ENCODE data around the gene ASCC3.

ASCC3 gene

DNA sequence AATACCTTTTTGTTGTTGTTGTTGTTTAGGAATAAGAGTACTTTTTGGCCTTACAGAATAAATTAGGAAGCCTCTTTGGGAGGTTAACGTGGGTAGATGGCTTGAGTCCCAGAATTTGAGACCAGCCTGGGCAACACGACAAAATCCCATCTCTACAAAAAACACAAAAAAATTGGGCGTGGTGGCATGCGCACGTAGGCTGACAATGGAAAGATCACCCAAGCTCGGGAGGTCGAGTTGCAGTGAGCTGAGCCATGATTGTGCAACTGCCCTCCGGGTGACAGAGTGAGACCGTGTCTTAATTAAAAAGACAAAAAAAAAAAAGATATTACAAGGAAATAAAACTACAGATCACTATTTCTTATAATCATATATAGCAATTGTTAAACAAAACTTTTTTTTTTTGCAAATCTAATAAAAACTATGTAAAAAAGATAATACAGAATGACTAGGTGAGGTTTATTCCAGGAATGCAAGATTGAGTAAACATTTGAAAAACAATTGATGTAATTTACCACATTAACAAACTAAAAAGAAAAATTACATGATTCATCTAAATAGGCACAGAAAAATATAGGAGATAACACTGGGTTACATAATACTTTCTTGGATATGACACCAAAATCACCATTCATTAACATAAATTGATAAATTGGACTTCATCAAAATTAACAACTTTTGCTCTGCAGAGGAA, 43.6 kb upstream of the ASCC3 start:
- H3K9me3 ChIP-seq (ENCODE audit: low read length) = no peaks in the 10 kb centered on the region
- no peak overlapping the region for H3K4me2 ChIP-seq (ENCODE audit: low read length)
- no peaks in the 10 kb centered on the region for H4K20me1 ChIP-seq (ENCODE audit: insufficient read depth, low read length)
- H2AFZ ChIP-seq (ENCODE audit: low read length) = no peak overlapping the region
- no peak overlapping the region for H3K9ac ChIP-seq (ENCODE audit: low read length)
- no peak overlapping the region for H3K27ac ChIP-seq (ENCODE audit: low read depth, low read length, poor library complexity, severe bottlenecking)
- no peaks in the 10 kb centered on the region for H3F3A ChIP-seq (ENCODE audit: insufficient read depth, low read length)
- no peak overlapping the region for H3K4me3 ChIP-seq (ENCODE audit: low read depth, low read length, poor library complexity, severe bottlenecking)
- H3K79me2 ChIP-seq (ENCODE audit: insufficient read depth, low read length) = no peaks in the 10 kb centered on the region
- TF ChIP-seq, protein P1, sequence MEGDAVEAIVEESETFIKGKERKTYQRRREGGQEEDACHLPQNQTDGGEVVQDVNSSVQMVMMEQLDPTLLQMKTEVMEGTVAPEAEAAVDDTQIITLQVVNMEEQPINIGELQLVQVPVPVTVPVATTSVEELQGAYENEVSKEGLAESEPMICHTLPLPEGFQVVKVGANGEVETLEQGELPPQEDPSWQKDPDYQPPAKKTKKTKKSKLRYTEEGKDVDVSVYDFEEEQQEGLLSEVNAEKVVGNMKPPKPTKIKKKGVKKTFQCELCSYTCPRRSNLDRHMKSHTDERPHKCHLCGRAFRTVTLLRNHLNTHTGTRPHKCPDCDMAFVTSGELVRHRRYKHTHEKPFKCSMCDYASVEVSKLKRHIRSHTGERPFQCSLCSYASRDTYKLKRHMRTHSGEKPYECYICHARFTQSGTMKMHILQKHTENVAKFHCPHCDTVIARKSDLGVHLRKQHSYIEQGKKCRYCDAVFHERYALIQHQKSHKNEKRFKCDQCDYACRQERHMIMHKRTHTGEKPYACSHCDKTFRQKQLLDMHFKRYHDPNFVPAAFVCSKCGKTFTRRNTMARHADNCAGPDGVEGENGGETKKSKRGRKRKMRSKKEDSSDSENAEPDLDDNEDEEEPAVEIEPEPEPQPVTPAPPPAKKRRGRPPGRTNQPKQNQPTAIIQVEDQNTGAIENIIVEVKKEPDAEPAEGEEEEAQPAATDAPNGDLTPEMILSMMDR (IDR thresholded peaks at IDR 0.05; ENCODE audit: low read length) = no peak
- no peak for TF ChIP-seq EZH2 (IDR thresholded peaks at IDR 0.05; ENCODE audit: borderline replicate concordance, low read length)
- H3K27me3 ChIP-seq (ENCODE audit: insufficient read depth, low read length) = no peaks in the 10 kb centered on the region
- H3K36me3 ChIP-seq (ENCODE audit: insufficient read depth, low read length) = no peaks in the 10 kb centered on the region
- no peaks in the 10 kb centered on the region for H3K9me2 ChIP-seq (ENCODE audit: low read depth, low read length)
- no peaks in the 10 kb centered on the region for H3K4me1 ChIP-seq (ENCODE audit: insufficient read depth, low read length, severe bottlenecking)

DNA sequence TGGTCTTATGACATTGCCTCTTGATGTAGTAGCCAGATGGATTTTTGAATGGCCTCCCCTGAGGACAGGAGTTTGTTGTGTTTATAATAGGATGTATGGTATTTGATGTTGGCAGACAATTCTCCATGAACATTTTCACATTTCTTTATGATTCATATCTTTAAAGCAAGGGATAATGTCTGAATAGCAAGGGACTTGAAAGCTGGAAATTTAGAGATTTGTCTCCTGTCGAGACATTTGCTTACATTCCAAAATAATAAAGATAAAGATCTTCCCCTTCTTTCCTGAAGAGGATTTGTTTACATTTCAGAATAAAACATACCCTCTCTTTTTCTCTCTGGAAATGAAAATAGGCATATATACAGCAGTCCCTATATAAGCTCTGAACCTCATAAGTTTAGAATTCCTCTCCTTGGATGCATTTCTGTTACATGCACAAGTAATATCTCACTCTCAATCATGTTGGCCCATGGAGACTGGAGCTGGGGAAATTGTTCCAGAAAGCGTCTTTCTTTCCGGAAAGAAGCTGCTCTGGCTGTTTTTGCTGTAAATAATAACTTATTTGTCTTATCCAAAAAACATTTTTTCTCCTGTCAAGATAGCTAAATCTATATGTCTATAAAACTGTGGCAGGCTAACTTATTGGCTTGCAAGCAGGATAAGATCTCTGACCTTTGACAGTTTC, 42.5 kb upstream of the ASCC3 start:
- H4K20me1 ChIP-seq (ENCODE audit: insufficient read depth, low read length) = no peaks in the 10 kb centered on the region
- TF ChIP-seq, protein P1 (IDR thresholded peaks at IDR 0.05; ENCODE audit: low read length) = no peak
- no peak for TF ChIP-seq EZH2 (IDR thresholded peaks at IDR 0.05; ENCODE audit: borderline replicate concordance, low read length)
- H3K9ac ChIP-seq (ENCODE audit: low read length) = no peak overlapping the region
- no peaks in the 10 kb centered on the region for H3K36me3 ChIP-seq (ENCODE audit: insufficient read depth, low read length)
- H3K27ac ChIP-seq (ENCODE audit: low read depth, low read length, poor library complexity, severe bottlenecking) = no peak overlapping the region
- no peaks in the 10 kb centered on the region for H3F3A ChIP-seq (ENCODE audit: insufficient read depth, low read length)
- no peaks in the 10 kb centered on the region for H3K27me3 ChIP-seq (ENCODE audit: insufficient read depth, low read length)
- H2AFZ ChIP-seq (ENCODE audit: low read length) = no peak overlapping the region
- H3K4me1 ChIP-seq (ENCODE audit: insufficient read depth, low read length, severe bottlenecking) = no peaks in the 10 kb centered on the region
- H3K4me2 ChIP-seq (ENCODE audit: low read length) = no peak overlapping the region
- no peaks in the 10 kb centered on the region for H3K79me2 ChIP-seq (ENCODE audit: insufficient read depth, low read length)
- H3K9me3 ChIP-seq (ENCODE audit: low read length) = no peaks in the 10 kb centered on the region
- H3K9me2 ChIP-seq (ENCODE audit: low read depth, low read length) = no peaks in the 10 kb centered on the region
- no peak overlapping the region for H3K4me3 ChIP-seq (ENCODE audit: low read depth, low read length, poor library complexity, severe bottlenecking)

DNA sequence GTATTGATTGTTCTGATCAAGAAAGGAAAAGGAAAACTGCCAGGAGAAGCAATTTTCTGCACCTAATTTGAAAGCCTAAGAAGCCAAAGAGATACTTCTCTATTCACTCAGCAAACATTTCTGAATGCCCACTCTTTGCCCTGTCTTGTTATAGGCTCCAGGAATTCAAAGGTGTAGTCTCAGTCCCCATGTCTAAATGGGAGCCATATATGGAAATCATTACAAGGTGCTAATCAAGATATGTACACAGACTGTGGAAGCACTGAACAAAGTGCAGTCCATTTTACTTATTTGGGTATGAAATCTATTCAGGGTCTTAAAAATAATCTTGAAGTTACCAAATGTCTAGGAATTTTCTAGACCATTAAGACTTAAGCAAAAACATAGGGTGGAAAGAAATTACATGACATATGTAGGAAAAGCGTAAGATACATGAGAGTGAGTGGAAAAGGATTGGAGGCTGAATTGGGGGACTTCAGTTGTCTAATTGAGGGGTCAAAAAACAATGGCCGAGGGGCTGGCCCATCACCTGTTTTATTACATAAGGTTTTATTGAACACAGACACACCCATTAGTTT, 39.0 kb upstream of the ASCC3 start:
- no peaks in the 10 kb centered on the region for H3K9me2 ChIP-seq (ENCODE audit: low read depth, low read length)
- TF ChIP-seq, protein P1 (IDR thresholded peaks at IDR 0.05; ENCODE audit: low read length) = no peak
- TF ChIP-seq EZH2 (IDR thresholded peaks at IDR 0.05; ENCODE audit: borderline replicate concordance, low read length) = no peak
- H3K4me3 ChIP-seq (ENCODE audit: low read depth, low read length, poor library complexity, severe bottlenecking) = no peak overlapping the region
- no peaks in the 10 kb centered on the region for H3K79me2 ChIP-seq (ENCODE audit: insufficient read depth, low read length)
- H3K9ac ChIP-seq (ENCODE audit: low read length) = no peak overlapping the region
- H3K27ac ChIP-seq (ENCODE audit: low read depth, low read length, poor library complexity, severe bottlenecking) = no peak overlapping the region
- no peaks in the 10 kb centered on the region for H4K20me1 ChIP-seq (ENCODE audit: insufficient read depth, low read length)
- H3F3A ChIP-seq (ENCODE audit: insufficient read depth, low read length) = no peaks in the 10 kb centered on the region
- no peaks in the 10 kb centered on the region for H3K4me1 ChIP-seq (ENCODE audit: insufficient read depth, low read length, severe bottlenecking)
- H3K4me2 ChIP-seq (ENCODE audit: low read length) = no peak overlapping the region
- no peak overlapping the region for H2AFZ ChIP-seq (ENCODE audit: low read length)
- no peaks in the 10 kb centered on the region for H3K27me3 ChIP-seq (ENCODE audit: insufficient read depth, low read length)
- no peaks in the 10 kb centered on the region for H3K9me3 ChIP-seq (ENCODE audit: low read length)
- no peaks in the 10 kb centered on the region for H3K36me3 ChIP-seq (ENCODE audit: insufficient read depth, low read length)

All from OCI-LY1 (cell line).